K562 (cell line): ENCODE results near the gene TCF25. TPM values are rescaled to one million over a fixed set of nuclear protein-coding genes. Genes with fewer than 3 reads are reported as not detected.

Experiments used
- C11orf30 ChIP-seq: fragments of 450-650 bp; IDR thresholded peaks from 2 replicates; pipeline ENCODE4 v1.6.1; 2016; ENCODE audit warnings: low read depth, mild to moderate bottlenecking
- CBX5 ChIP-seq: IDR thresholded peaks from 2 replicates; pipeline ENCODE4 v1.6.1; 2014; ENCODE audit warnings: low read depth, borderline replicate concordance
- CREBBP ChIP-seq: IDR thresholded peaks from one replicate; pipeline ENCODE4 v1.6.1; 2012; ENCODE audit warnings: low read depth, mild to moderate bottlenecking, control low read depth, inconsistent platforms, low read length
- GABPA ChIP-seq: fragments of 200-800 bp; sonication (Bioruptor generic); conservative IDR thresholded peaks from 2 replicates; pipeline ENCODE4 v1.6.1; 2016; ENCODE audit warnings: low read depth, missing genetic modification characterization, missing compliant biosample characterization
- GATAD2B ChIP-seq: fragments of 450-650 bp; IDR thresholded peaks from 2 replicates; pipeline ENCODE4 v1.6.1; 2017; ENCODE audit warnings: mild to moderate bottlenecking, borderline replicate concordance
- HNRNPH1 ChIP-seq: fragments of 200-400 bp; formaldehyde crosslinking; optimal IDR thresholded peaks from 2 replicates; pipeline ENCODE3; 2017; ENCODE audit warnings: low read depth, mild to moderate bottlenecking, low read length, moderate library complexity
- MXD1 ChIP-seq: fragments of 250-450 bp; sonication (Bioruptor Pico); IDR thresholded peaks from 2 replicates; pipeline ENCODE4 v1.8.0; 2021; ENCODE audit warnings: borderline replicate concordance, mild to moderate bottlenecking, moderate library complexity; ENCODE audit not compliant: poor library complexity, severe bottlenecking
- MYBL2 ChIP-seq, 2 experiments: fragments of 450-650 bp in 1 of 2; sonication (generic) in 1 of 2; formaldehyde crosslinking in 1 of 2; IDR thresholded peaks; 2 replicates each; pipeline versions ENCODE4 v1.6.1 to v1.8.1; 2017 to 2022; ENCODE audit warnings: borderline replicate concordance in 1 of 2, inconsistent platforms in 1 of 2, low read depth in 1 of 2, mild to moderate bottlenecking in 1 of 2, missing genetic modification reagents in 1 of 2, moderate library complexity in 1 of 2
- NR4A1 ChIP-seq, 2 experiments: fragments of 250-450 bp in 1 of 2; fragments of 450-650 bp in 1 of 2; sonication (Bioruptor Pico) in 1 of 2; IDR thresholded peaks; 2 replicates each; pipeline versions ENCODE4 v1.4.0 to v1.6.1; 2016 to 2020; ENCODE audit warnings: mild to moderate bottlenecking in 2 of 2, missing compliant biosample characterization in 1 of 2, missing genetic modification characterization in 1 of 2, moderate library complexity in 1 of 2
- PRPF4 ChIP-seq: fragments of 200-400 bp; formaldehyde crosslinking; IDR thresholded peaks from one replicate; pipeline ENCODE4 v1.6.1; 2017; ENCODE audit warnings: low read length, low read depth, mild to moderate bottlenecking; ENCODE audit not compliant: insufficient read depth, poor library complexity, severe bottlenecking
- RFX5 ChIP-seq: IDR thresholded peaks from 2 replicates; pipeline ENCODE4 v1.6.1; 2011; ENCODE audit warnings: low read depth, mild to moderate bottlenecking, improper control_type of control experiment, low read length
- SAFB ChIP-seq: fragments of 200-400 bp; formaldehyde crosslinking; IDR thresholded peaks from 2 replicates; pipeline ENCODE4 v1.6.1; 2017; ENCODE audit warnings: low read depth, low read length, borderline replicate concordance
- SP1 ChIP-seq: sonication (generic); formaldehyde crosslinking; IDR thresholded peaks from 2 replicates; pipeline ENCODE4 v1.8.1; 2022; ENCODE audit warnings: mild to moderate bottlenecking, missing genetic modification reagents
- TAF9B ChIP-seq: fragments of 450-650 bp; IDR thresholded peaks from 2 replicates; pipeline ENCODE4 v1.6.1; 2018; ENCODE audit warnings: mild to moderate bottlenecking; ENCODE audit not compliant: partially characterized antibody
- TCFL5 ChIP-seq: fragments of 250-450 bp; sonication (Bioruptor Pico); conservative IDR thresholded peaks from 2 replicates; pipeline ENCODE4 v1.6.1; 2021; ENCODE audit warnings: mild to moderate bottlenecking, moderate library complexity, matching md5 sums
- ZFPM2 ChIP-seq: fragments of 250-450 bp; sonication (Bioruptor Pico); IDR thresholded peaks from 2 replicates; pipeline ENCODE4 v1.5.1; 2022; ENCODE audit warnings: mild to moderate bottlenecking
- ZNF778 ChIP-seq: fragments of 450-650 bp; formaldehyde crosslinking; IDR thresholded peaks from 2 replicates; pipeline ENCODE4 v1.4.0; 2020; ENCODE audit warnings: mild to moderate bottlenecking, moderate library complexity
- polyA plus RNA-seq, 8 experiments: library from polyadenylated mRNA; depleted of rRNA in 4 of 8; stranded (reverse) in 5 of 8; unstranded in 3 of 8; fragments of >200 nt; fragmentation: Nextera tagmentation in 2 of 8; fragmentation: Illumina TruSeq in 1 of 8; extraction: Ambion mirVana in 2 of 8; extraction: Trizol in 1 of 8; gene quantifications; 2 replicates each; pipeline versions ENCODE4 v1.2.1 to v1.2.3, GENCODE V29; 2011 to 2014; ENCODE audit warnings: inconsistent platforms in 1 of 8, missing spikeins in 1 of 8
- total RNA-seq, 7 experiments: library from RNA; depleted of rRNA in 6 of 7; stranded (reverse); fragments of >200 nt in 6 of 7; fragmentation: Illumina TruSeq in 2 of 7; extraction: Trizol in 2 of 7; gene quantifications; 2 replicates each; pipeline versions ENCODE4 v1.2.1 to v1.2.3, GENCODE V29; 2011 to 2021; ENCODE audit warnings: low replicate concordance in 1 of 7
- TF ChIP-seq, protein P1 (sequence below): fragments of 450-650 bp; IDR thresholded peaks from 2 replicates; pipeline ENCODE4 v1.6.1; 2014; ENCODE audit warnings: low read depth, mild to moderate bottlenecking, moderate library complexity, borderline replicate concordance
- TF ChIP-seq, protein P2 (sequence below): fragments of 250-450 bp; sonication (Bioruptor Pico); IDR thresholded peaks from 2 replicates; pipeline ENCODE4 v1.4.0; 2020; ENCODE audit warnings: borderline replicate concordance
- TF ChIP-seq, protein P3 (sequence below): sonication (generic); formaldehyde crosslinking; IDR thresholded peaks from 2 replicates; pipeline ENCODE4 v1.8.0; 2023; ENCODE audit warnings: mild to moderate bottlenecking, missing genetic modification reagents

Gene TCF25
- total and polyA plus RNA-seq, 9 of the 15 experiments (the other 6 are each of a cell fraction or from before 2014, with no cell fraction given): 9.0 to 154 (median 83.8) TPM

- no peak for TF ChIP-seq PRPF4
- no peak for TF ChIP-seq MXD1 (CRISPR knock-in tag)
- TF ChIP-seq, protein P1, sequence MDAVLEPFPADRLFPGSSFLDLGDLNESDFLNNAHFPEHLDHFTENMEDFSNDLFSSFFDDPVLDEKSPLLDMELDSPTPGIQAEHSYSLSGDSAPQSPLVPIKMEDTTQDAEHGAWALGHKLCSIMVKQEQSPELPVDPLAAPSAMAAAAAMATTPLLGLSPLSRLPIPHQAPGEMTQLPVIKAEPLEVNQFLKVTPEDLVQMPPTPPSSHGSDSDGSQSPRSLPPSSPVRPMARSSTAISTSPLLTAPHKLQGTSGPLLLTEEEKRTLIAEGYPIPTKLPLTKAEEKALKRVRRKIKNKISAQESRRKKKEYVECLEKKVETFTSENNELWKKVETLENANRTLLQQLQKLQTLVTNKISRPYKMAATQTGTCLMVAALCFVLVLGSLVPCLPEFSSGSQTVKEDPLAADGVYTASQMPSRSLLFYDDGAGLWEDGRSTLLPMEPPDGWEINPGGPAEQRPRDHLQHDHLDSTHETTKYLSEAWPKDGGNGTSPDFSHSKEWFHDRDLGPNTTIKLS: no peak
- no peak for TF ChIP-seq SP1 (CRISPR knock-in tag)
- TF ChIP-seq CBX5: no peak
- TF ChIP-seq, protein P2, sequence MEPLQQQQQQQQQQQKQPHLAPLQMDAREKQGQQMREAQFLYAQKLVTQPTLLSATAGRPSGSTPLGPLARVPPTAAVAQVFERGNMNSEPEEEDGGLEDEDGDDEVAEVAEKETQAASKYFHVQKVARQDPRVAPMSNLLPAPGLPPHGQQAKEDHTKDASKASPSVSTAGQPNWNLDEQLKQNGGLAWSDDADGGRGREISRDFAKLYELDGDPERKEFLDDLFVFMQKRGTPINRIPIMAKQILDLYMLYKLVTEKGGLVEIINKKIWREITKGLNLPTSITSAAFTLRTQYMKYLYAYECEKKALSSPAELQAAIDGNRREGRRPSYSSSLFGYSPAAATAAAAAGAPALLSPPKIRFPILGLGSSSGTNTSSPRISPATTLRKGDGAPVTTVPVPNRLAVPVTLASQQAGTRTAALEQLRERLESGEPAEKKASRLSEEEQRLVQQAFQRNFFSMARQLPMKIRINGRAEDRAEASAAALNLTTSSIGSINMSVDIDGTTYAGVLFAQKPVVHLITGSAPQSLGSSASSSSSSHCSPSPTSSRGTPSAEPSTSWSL (CRISPR knock-in tag): no peak
- no peak for TF ChIP-seq GABPA
- no peak for TF ChIP-seq RFX5
- no peak for TF ChIP-seq HNRNPH1
- no peak for TF ChIP-seq ZFPM2 (CRISPR knock-in tag)
- TF ChIP-seq MYBL2 (IDR thresholded peaks at IDR 0.05; ENCODE audit: low read depth): no peak
- no peak for TF ChIP-seq MYBL2 (CRISPR knock-in tag; IDR thresholded peaks at IDR 0.05; ENCODE audit: borderline replicate concordance)
- peak; percentile 91 for TF ChIP-seq GATAD2B
- TF ChIP-seq C11orf30: no peak
- TF ChIP-seq ZNF778 (CRISPR knock-in tag): no peak
- no peak for TF ChIP-seq CREBBP
- TF ChIP-seq TCFL5 (CRISPR knock-in tag): no peak
- TF ChIP-seq, protein P3, sequence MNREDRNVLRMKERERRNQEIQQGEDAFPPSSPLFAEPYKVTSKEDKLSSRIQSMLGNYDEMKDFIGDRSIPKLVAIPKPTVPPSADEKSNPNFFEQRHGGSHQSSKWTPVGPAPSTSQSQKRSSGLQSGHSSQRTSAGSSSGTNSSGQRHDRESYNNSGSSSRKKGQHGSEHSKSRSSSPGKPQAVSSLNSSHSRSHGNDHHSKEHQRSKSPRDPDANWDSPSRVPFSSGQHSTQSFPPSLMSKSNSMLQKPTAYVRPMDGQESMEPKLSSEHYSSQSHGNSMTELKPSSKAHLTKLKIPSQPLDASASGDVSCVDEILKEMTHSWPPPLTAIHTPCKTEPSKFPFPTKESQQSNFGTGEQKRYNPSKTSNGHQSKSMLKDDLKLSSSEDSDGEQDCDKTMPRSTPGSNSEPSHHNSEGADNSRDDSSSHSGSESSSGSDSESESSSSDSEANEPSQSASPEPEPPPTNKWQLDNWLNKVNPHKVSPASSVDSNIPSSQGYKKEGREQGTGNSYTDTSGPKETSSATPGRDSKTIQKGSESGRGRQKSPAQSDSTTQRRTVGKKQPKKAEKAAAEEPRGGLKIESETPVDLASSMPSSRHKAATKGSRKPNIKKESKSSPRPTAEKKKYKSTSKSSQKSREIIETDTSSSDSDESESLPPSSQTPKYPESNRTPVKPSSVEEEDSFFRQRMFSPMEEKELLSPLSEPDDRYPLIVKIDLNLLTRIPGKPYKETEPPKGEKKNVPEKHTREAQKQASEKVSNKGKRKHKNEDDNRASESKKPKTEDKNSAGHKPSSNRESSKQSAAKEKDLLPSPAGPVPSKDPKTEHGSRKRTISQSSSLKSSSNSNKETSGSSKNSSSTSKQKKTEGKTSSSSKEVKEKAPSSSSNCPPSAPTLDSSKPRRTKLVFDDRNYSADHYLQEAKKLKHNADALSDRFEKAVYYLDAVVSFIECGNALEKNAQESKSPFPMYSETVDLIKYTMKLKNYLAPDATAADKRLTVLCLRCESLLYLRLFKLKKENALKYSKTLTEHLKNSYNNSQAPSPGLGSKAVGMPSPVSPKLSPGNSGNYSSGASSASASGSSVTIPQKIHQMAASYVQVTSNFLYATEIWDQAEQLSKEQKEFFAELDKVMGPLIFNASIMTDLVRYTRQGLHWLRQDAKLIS: no peak
- TF ChIP-seq SAFB: no peak
- no peak for TF ChIP-seq TAF9B
- TF ChIP-seq NR4A1 (CRISPR knock-in tag; IDR thresholded peaks at IDR 0.05): no peak
- TF ChIP-seq NR4A1 (tag; IDR thresholded peaks at IDR 0.05): no peak
These were observed 45.1 kb upstream of the TCF25 start, which contains the start of gene SPIRE2 (continued) for GRCh38 chr16:89828199-89828869.
